RWPE1 (cell line): ENCODE measurements around the gene DLGAP1.

Source experiments
- CTCF ChIA-PET: fragments of 350-600 bp; sonication (Branson Sonifier 250); formaldehyde crosslinking; extraction: SDS; loops from one replicate; lab custom pipeline; 2021; lab: Yijun Ruan, JAX
- POLR2A ChIA-PET: fragments of 400-600 bp; formaldehyde crosslinking; extraction: SDS; loops from one replicate; lab custom pipeline; 2020; ENCODE audit warnings: antibody characterized with exemption; ENCODE audit not compliant: low non-redundant PET; lab: Yijun Ruan, JAX
- DNase-seq: peaks from one replicate; pipeline ENCODE4 v3.0.0; 2012; ENCODE audit warnings: low spot score
- H3K27ac ChIP-seq: fragments of 450-650 bp; 2 replicates; pipeline ENCODE4 v1.5.1; 2017
- CTCF ChIP-seq: fragments of 450-650 bp; conservative IDR thresholded peaks from 2 replicates; pipeline ENCODE4 v1.5.1; 2017; ENCODE audit warnings: low read depth, mild to moderate bottlenecking

DLGAP1 gene

GRCh38 chr18:4417714-4418113 lies 37.4 kb downstream of the DLGAP1 start:
- DNase-seq, result no peak
- CTCF ChIA-PET, result no interaction called here
- TF ChIP-seq CTCF, result no peak
- no peak overlapping the region for H3K27ac ChIP-seq
- POLR2A ChIA-PET, result no interaction called here

- ChIA-PET POLR2A (no interaction called here), CTCF (no interaction called here)
- no peak overlapping the region for H3K27ac ChIP-seq
- no peak for DNase-seq
- no peak for TF ChIP-seq CTCF
These were observed 38.1 kb downstream of the DLGAP1 start for GRCh38 chr18:4416976-4417375.

- ChIA-PET CTCF (no interaction called here), POLR2A (no interaction called here)
- no peak overlapping the region for H3K27ac ChIP-seq
- DNase-seq, result no peak
- no peak for TF ChIP-seq CTCF
These were observed 42.8 kb downstream of the DLGAP1 start for GRCh38 chr18:4412286-4412685.

- no peak overlapping the region for H3K27ac ChIP-seq
- POLR2A ChIA-PET, result no interaction called here
- DNase-seq, result no peak
- TF ChIP-seq CTCF, result no peak
- CTCF ChIA-PET, result no interaction called here
These were observed 48.3 kb downstream of the DLGAP1 start for GRCh38 chr18:4406856-4407255.

GRCh38 chr18:4405965-4406364 lies 49.1 kb downstream of the DLGAP1 start:
- POLR2A ChIA-PET, result no interaction called here
- CTCF ChIA-PET, result no interaction called here
- no peak for DNase-seq
- no peak overlapping the region for H3K27ac ChIP-seq
- TF ChIP-seq CTCF, result no peak

GRCh38 chr18:4403836-4404235 lies 51.3 kb downstream of the DLGAP1 start:
- ChIA-PET CTCF (interaction anchor here (0.6 kb wide), 1 partner anchor 686 kb away, joined by 3 read pairs; no protein-coding TSS in a partner anchor), POLR2A (no interaction called here)
- TF ChIP-seq CTCF, result no peak
- no peak for DNase-seq
- H3K27ac ChIP-seq, result no peak overlapping the region

- no peak for TF ChIP-seq CTCF
- ChIA-PET CTCF (no interaction called here), POLR2A (no interaction called here)
- no peak overlapping the region for H3K27ac ChIP-seq
- no peak for DNase-seq
These were observed 54.2 kb downstream of the DLGAP1 start for GRCh38 chr18:4400911-4401310.
